CD4-positive, alpha-beta T cell (primary cell): ENCODE results near the gene CDHR2. TPM values are rescaled to one million over a fixed set of nuclear protein-coding genes. Genes with fewer than 3 reads are reported as not detected.

ENCODE experiments used
- ATAC-seq: fragments of 200-7000 bp; cut with Tn5 transposase; one replicate; pipeline ENCODE4 v1.10.0; 2022; ENCODE audit warnings: mild to moderate bottlenecking; ENCODE audit not compliant: poor library complexity
- CTCF ChIA-PET: fragments of 350-600 bp; sonication (Branson Sonifier 250); formaldehyde crosslinking; loops from one replicate; lab custom pipeline; 2021; ENCODE audit warnings: antibody characterized with exemption, inconsistent platforms; lab: Charles Lee
- POLR2A ChIA-PET: fragments of 350-600 bp; sonication (Branson Sonifier 250); formaldehyde crosslinking; loops from one replicate; lab custom pipeline; 2021; ENCODE audit warnings: antibody characterized with exemption, inconsistent platforms; lab: Charles Lee
- DNase-seq, 14 experiments: peaks; one replicate each; pipeline ENCODE4 v3.0.0-alpha.2; 2013 to 2020; ENCODE audit warnings: mixed read lengths in 2 of 14
- H3K27ac ChIP-seq, 2 donors: one replicate each; pipeline versions ENCODE4 v1.5.1 to v1.7.0; 2013; ENCODE audit warnings: low read length in 2 of 2, low read depth in 1 of 2, mild to moderate bottlenecking in 1 of 2
- H3K27me3 ChIP-seq, 2 experiments: 1 replicate in 1 of 2; 2 replicates in 1 of 2; pipeline versions ENCODE4 v1.6.1 to v1.7.0; 2013; ENCODE audit warnings: low read length in 2 of 2, control low read depth in 1 of 2, mild to moderate bottlenecking in 1 of 2, moderate library complexity in 1 of 2; ENCODE audit not compliant: insufficient read depth in 2 of 2, control insufficient read depth in 1 of 2
- H3K36me3 ChIP-seq: one replicate; pipeline ENCODE4 v1.6.1; 2013; ENCODE audit warnings: low read length, control low read depth; ENCODE audit not compliant: insufficient read depth
- H3K4me1 ChIP-seq: one replicate; pipeline ENCODE4 v1.6.1; 2013; ENCODE audit warnings: low read length, control low read depth; ENCODE audit not compliant: insufficient read depth
- H3K4me3 ChIP-seq: one replicate; pipeline ENCODE4 v1.5.1; 2013; ENCODE audit warnings: mild to moderate bottlenecking, low read length, moderate library complexity
- H3K9me3 ChIP-seq, 2 experiments: 1 replicate in 1 of 2; 2 replicates in 1 of 2; pipeline versions ENCODE4 v1.6.1 to v1.7.0; 2013; ENCODE audit warnings: low read length in 2 of 2, mild to moderate bottlenecking in 2 of 2, control low read depth in 1 of 2, moderate library complexity in 1 of 2; ENCODE audit not compliant: control insufficient read depth in 1 of 2, insufficient read depth in 1 of 2
- H3K27ac Mint-ChIP-seq: one replicate; pipeline ENCODE4 v1.8.0; 2020; ENCODE audit warnings: mixed read lengths
- H3K27me3 Mint-ChIP-seq: one replicate; pipeline ENCODE4 v1.8.0; 2021; ENCODE audit warnings: mixed read lengths
- H3K36me3 Mint-ChIP-seq: one replicate; pipeline ENCODE4 v1.8.0; 2021; ENCODE audit warnings: low read depth, mixed read lengths
- H3K4me1 Mint-ChIP-seq: one replicate; pipeline ENCODE4 v1.8.0; 2021; ENCODE audit warnings: low read depth, mixed read lengths
- H3K4me3 Mint-ChIP-seq: one replicate; pipeline ENCODE4 v1.8.0; 2020; ENCODE audit warnings: mild to moderate bottlenecking, mixed read lengths
- H3K9me3 Mint-ChIP-seq: one replicate; pipeline ENCODE4 v1.8.0; 2020; ENCODE audit warnings: mixed read lengths
- CTCF ChIP-seq: fragments of 200-600 bp; IDR thresholded peaks from one replicate; pipeline ENCODE4 v1.8.0; 2022; ENCODE audit warnings: antibody characterized with exemption, mild to moderate bottlenecking
- intact Hi-C, 2 experiments: fragments of 100-400 bp; cut with DNase I in 1 of 2; cut with micrococcal nuclease in 1 of 2; formaldehyde crosslinking; loops; one replicate each; pipeline versions ENCODE4 v1.15.1 to v1.9.0; 2023 to 2025; cut with DNase I, micrococcal nuclease
- total RNA-seq, 174 experiments: library from RNA in 2 of 174; stranded (reverse) in 2 of 174; gene quantifications; one replicate each; pipeline ENCODE4 v1.2.3 and lab custom pipeline; 2021 to 2026

Gene CDHR2
- total RNA-seq, 2 experiments from 2014 or later = 1.6 to 2.0 TPM

- DNase-seq (no peak), ATAC-seq (no peak)
- H3K9me3 ChIP-seq = peaks cover 0 to 32% of the 10 kb centered on the region in 2 experiments
- peak overlapping the region; percentile 57 for H3K4me3 Mint-ChIP-seq
- intact Hi-C loops = no loop called here
- H3K9me3 Mint-ChIP-seq = no peaks in the 10 kb centered on the region
- no peak overlapping the region for H3K4me3 ChIP-seq
- ChIA-PET CTCF (interaction anchor here (1.5 kb wide), 1 partner anchor 22 kb away, joined by 3 read pairs; no protein-coding TSS in a partner anchor), POLR2A (no interaction called here)
- no peaks in the 10 kb centered on the region for H3K36me3 Mint-ChIP-seq
- no peak for TF ChIP-seq CTCF
- H3K27me3 ChIP-seq = peaks cover 46 to 58% of the 10 kb centered on the region in 2 experiments
- peaks cover 21% of the 10 kb centered on the region for H3K4me1 Mint-ChIP-seq
- peaks cover 23% of the 10 kb centered on the region for H3K4me1 ChIP-seq
- no peaks in the 10 kb centered on the region for H3K36me3 ChIP-seq
- H3K27ac Mint-ChIP-seq = no peak overlapping the region
- H3K27me3 Mint-ChIP-seq = peaks cover 89% of the 10 kb centered on the region
- no peak overlapping the region for H3K27ac ChIP-seq
Measured at GRCh38 chr5:176618783-176619182, 69.6 kb downstream of the CDHR2 start.

- Mint-ChIP-seq H3K27me3 (peaks cover 89% of the 10 kb centered on the region), H3K4me1 (peaks cover 21% of the 10 kb centered on the region), H3K4me3 (peak overlapping the region; percentile 57), H3K36me3 (no peaks in the 10 kb centered on the region), H3K27ac (no peak overlapping the region), H3K9me3 (no peaks in the 10 kb centered on the region)
- Histone ChIP-seq H3K4me1 (peaks cover 23% of the 10 kb centered on the region), H3K9me3 (peaks cover 0 to 32% of the 10 kb centered on the region in 2 experiments), H3K27me3 (peaks cover 46 to 58% of the 10 kb centered on the region in 2 experiments), H3K36me3 (no peaks in the 10 kb centered on the region), H3K4me3 (peak overlapping the region; percentile 7), H3K27ac (no peak overlapping the region)
- no peak for TF ChIP-seq CTCF
- POLR2A ChIA-PET = no interaction called here
- peak; percentile 98 for ATAC-seq
- CTCF ChIA-PET = interaction anchor here (1.5 kb wide), 1 partner anchor 22 kb away, joined by 3 read pairs; no protein-coding TSS in a partner anchor
- intact Hi-C loops = no loop called here
- peak; percentile 41 to 88 (median 68) for DNase-seq
Measured at GRCh38 chr5:176619203-176619568, 70.0 kb downstream of the CDHR2 start.

DNA sequence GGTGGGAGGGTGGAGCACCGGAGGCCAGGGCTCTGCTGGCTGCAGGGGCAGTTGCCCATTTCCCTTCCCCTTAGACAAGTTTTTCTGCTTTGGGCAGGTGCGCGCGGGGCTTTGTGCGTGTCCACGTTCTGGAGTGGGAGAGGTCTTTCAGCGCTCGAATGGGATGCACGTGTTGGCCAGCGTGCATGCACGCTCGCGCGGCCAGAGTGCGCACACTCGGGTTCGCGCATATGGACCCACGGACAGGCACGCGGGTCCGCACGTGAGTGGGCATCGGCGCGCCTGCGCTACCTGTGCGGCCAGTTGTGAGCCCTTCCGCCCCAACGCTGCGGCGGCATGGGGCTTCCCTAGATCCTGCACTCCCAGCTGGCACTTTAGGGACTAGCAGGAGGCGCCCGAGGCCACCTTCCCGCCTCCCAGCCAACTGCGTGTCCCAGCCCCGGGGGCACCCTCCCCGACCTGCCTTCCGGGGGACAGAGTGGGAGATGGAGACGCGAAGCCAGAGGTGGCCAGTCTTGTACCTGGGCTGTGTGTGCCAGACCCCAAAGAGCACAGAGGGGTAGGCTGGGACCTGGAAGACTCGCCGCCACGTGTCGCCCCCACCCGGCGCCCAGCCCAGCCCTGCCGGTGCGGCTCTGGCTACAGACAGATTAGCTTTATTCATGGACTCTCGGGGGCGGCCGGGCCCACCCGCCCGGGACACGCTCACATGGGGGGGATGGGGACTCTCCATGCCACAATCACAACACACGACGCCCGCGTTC lies 70.6 kb downstream of the CDHR2 start:
- intact Hi-C loops = no loop called here
- CTCF ChIA-PET = interaction anchor here (1.5 kb wide), 1 partner anchor 23 kb away, joined by 3 read pairs; no protein-coding TSS in a partner anchor
- Mint-ChIP-seq H3K4me1 (peaks cover 21% of the 10 kb centered on the region), H3K27me3 (peaks cover 88% of the 10 kb centered on the region), H3K4me3 (peak overlapping the region; percentile 64), H3K36me3 (no peaks in the 10 kb centered on the region), H3K27ac (no peak overlapping the region), H3K9me3 (no peaks in the 10 kb centered on the region)
- peak; percentile 35 for TF ChIP-seq CTCF
- Histone ChIP-seq H3K27me3 (peaks cover 47 to 58% of the 10 kb centered on the region in 2 experiments), H3K27ac (no peak overlapping the region), H3K4me1 (peaks cover 23% of the 10 kb centered on the region), H3K36me3 (no peaks in the 10 kb centered on the region), H3K4me3 (peak overlapping the region; percentile 7), H3K9me3 (peaks cover 0 to 32% of the 10 kb centered on the region in 2 experiments)
- DNase-seq = no peak
- POLR2A ChIA-PET = no interaction called here
- ATAC-seq = no peak
